Measurements from ENCODE around the gene DAND5.

GRCh38 chr19:12994701-12995595 is 25.6 kb downstream of the DAND5 start, which contains the start of gene NFIX:
- TF ChIP-seq FOXM1 (IDR thresholded peaks at IDR 0.05; ENCODE audit: low read depth): no peak
- TF ChIP-seq CTCF (IDR thresholded peaks at IDR 0.05): no peak
- no peak for TF ChIP-seq SMC3 (IDR thresholded peaks at IDR 0.05; ENCODE audit: low read depth, low read length)
- TF ChIP-seq RXRA (IDR thresholded peaks at IDR 0.05; ENCODE audit: borderline replicate concordance, low read depth): no peak
- TF ChIP-seq PBX3 (IDR thresholded peaks at IDR 0.05): no peak
- TF ChIP-seq REST (IDR thresholded peaks at IDR 0.05; ENCODE audit: low read depth, low read length): no peak
- TF ChIP-seq EZH2phosphoT487 (IDR thresholded peaks at IDR 0.05; ENCODE audit: borderline replicate concordance, low read depth): no peak
- TF ChIP-seq RFX5 (IDR thresholded peaks at IDR 0.05; ENCODE audit: low read length): no peak
- TF ChIP-seq EP300 (IDR thresholded peaks at IDR 0.05; ENCODE audit: borderline replicate concordance in 1 of 2, low read depth in 1 of 2, low read length in 1 of 2): no peak
- no peak for TF ChIP-seq JUND (IDR thresholded peaks at IDR 0.05)
- TF ChIP-seq TAF1 (IDR thresholded peaks at IDR 0.05; ENCODE audit: borderline replicate concordance, low read depth, low read length): no peak
- TF ChIP-seq CHD2 (IDR thresholded peaks at IDR 0.05; ENCODE audit: low read length, partially characterized antibody): no peak

All from SK-N-SH (cell line).